GM12801 (cell line): ENCODE results near the gene POLR2L.

Experiments
- CTCF ChIP-seq: IDR thresholded peaks from one replicate; pipeline ENCODE4 v1.5.1; 2011; ENCODE audit warnings: control low read depth; ENCODE audit not compliant: insufficient read length; ENCODE audit errors: extremely low read depth

POLR2L gene

DNA sequence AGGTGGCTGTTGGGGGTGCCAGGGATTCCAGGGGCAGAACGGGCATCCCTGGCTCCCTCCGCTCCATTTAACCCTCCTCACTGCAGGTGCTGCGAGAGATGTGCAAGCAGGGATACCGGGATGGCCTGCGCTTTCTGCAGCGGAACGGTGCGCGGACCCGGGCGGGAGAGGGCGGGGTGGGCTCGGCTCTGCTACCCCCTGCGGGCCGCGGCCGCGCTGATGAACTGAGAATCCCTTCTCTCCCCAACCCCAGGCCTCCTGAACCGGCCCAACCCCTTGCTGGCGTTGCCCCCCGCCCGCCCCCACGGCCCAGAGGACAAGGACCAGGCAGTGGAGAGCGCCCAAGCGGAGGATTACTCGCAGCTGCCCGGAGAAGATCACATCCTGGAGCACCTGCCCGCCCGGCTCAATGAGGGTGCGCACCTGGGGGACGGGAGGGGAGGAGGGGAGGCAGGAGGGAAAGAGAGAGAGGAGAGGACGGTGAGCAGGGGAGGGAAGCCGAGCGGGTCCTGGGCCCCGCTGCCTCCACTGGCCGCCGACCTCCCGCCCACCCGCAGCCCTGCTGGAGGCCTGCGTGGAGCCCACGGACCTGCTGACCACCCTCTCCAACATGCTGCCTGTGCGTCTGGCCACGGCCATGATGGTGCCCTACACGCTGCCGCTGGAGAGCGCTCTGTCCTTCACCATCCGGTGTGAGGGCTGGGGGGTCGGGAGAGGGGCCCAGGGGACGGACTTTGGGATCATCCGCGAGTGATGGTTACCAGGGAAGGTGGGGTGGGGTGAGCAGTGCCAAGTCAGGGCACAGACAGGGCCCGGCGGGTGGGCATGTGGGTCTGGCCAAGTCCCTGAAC is 18.7 kb downstream of the POLR2L start:
- no peak for TF ChIP-seq CTCF

DNA sequence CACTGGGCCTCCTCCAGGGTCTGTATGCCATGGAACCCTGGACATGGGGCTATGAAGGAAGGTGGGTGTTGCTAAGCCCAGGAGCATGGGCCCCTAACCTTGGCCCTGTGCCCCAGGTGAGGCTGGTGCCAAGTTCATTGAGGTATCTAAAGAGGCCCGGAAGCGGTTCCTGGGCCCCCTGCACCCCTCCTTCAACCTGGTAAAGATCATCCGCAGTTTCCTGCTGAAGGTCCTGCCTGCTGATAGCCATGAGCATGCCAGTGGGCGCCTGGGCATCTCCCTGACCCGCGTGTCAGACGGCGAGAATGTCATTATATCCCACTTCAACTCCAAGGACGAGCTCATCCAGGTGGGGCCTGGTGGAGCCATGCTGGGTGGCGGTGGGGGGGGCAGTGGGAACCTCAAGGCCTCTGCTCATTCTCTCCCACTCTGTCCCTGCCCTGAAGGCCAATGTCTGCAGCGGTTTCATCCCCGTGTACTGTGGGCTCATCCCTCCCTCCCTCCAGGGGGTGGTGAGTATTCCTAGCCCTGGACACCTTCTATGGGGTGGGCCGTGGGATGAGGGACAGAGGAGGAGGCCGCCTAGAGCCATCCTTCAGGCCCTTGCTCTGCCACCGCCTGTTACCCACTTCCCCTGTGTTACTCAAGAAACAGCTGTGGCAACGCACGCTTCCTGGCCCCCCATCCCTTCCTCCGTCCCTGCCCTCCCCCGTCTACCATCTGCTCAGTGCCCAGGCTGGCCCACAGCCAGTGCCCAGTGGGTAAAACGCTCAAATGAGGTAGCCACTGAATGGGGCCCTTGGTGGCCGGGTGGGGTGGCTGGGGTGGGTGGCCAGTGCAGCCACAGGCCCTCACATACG is 20.6 kb downstream of the POLR2L start:
- no peak for TF ChIP-seq CTCF

GRCh38 chr11:820655-821511 is 21.4 kb downstream of the POLR2L start:
- TF ChIP-seq CTCF, result no peak

DNA sequence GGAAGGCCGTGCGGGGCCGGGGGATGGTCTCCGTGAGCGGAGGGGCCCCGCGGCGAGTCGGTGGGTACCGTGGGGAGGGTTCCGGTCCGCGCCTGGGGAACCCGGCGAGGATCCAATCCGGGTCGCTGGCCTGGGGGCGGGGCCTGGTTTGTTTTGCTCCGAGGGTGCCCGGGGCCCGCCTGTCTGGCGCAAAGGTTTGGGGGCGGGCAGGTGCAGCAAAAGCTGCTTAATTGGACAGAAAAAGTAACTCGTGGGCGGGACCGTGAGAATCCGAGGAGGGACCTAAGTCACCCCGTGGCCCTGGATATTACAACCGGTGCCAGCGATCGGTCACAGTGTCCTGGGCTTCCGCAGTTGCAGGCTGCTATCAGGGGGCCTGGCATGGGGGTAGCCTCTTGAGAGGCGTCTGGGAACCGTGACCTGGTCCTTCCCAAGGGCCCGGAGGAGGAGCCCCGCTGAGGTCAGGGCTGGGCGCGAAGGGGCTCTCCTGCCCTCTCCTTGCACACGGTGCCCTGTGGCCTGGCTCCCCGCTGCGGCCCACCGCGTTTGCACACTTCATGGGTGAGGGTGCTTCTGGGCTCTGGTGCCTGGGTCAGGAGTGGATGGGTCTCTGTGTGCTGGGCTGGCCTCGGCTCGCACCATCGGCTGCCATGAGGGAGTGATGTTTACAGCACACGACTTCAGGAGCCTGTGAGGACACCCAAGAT is 22.2 kb downstream of the POLR2L start:
- TF ChIP-seq CTCF, result no peak

DNA sequence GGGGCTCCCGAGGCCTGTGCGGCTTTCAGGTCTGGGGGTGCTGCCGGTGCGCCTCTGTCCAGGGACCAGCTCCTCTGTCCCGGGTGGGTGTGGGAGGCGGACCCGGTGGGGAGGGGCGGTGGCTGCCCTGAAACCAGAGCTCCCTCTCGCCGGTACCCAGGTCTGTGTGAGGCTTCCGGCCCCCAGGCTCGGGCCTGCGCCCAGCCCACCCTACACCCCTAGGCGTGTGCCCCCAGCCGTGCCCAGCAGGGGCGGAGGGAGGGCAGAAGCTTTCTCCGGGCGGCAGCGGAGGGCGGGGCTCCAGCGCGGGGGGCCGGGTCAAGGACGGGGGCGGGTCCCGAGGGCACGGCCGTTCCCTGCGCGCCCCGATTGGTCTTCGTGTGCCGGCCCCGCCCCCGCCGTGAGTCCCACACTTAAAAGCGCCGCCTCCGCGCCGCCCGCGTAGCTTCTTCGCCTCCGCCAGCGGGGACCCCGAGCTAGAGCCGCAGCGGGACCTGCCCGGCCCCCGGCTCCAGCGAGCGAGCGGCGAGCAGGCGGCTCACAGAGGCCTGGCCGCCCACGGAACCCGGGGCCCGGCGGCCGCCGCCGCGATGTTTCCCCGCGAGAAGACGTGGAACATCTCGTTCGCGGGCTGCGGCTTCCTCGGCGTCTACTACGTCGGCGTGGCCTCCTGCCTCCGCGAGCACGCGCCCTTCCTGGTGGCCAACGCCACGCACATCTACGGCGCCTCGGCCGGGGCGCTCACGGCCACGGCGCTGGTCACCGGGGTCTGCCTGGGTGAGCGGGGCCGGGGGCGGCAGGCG is 23.0 kb downstream of the POLR2L start:
- TF ChIP-seq CTCF, result no peak

GRCh38 chr11:818396-819128 is 23.8 kb downstream of the POLR2L start, which contains the start of gene PNPLA2:
TSS of gene PNPLA2 (plus strand) at chr11:818914. CDS start at chr11:819719, 805 bp downstream.
- TF ChIP-seq CTCF, result no peak
